HepG2 (cell line): Measurements from ENCODE around the gene OTOG. TPM values are rescaled to one million over a fixed set of nuclear protein-coding genes. Genes with fewer than 3 reads are reported as not detected.

ENCODE experiments used
- HOXA7 ChIP-seq: sonication (generic); formaldehyde crosslinking; IDR thresholded peaks from 2 replicates; pipeline ENCODE4 v1.8.1; 2022; ENCODE audit warnings: mild to moderate bottlenecking, missing genetic modification reagents, moderate library complexity
- KDM2A ChIP-seq: sonication (generic); formaldehyde crosslinking; IDR thresholded peaks from 2 replicates; pipeline ENCODE4 v1.4.0; 2020; ENCODE audit warnings: low read depth, missing genetic modification reagents, borderline replicate concordance
- RFX1 ChIP-seq: fragments of 450-650 bp; IDR thresholded peaks from 2 replicates; pipeline ENCODE4 v1.6.1; 2017
- SIN3B ChIP-seq: fragments of 150-350 bp; IDR thresholded peaks from 2 replicates; pipeline ENCODE4 v1.6.1; 2014; ENCODE audit warnings: low read length
- TBL1XR1 ChIP-seq: fragments of 150-350 bp; IDR thresholded peaks from 2 replicates; pipeline ENCODE4 v1.6.1; 2014; ENCODE audit warnings: borderline replicate concordance, low read length; ENCODE audit not compliant: partially characterized antibody
- TGIF2 ChIP-seq: IDR thresholded peaks from 2 replicates; pipeline ENCODE4 v1.6.1; 2016; ENCODE audit warnings: control low read depth, missing compliant biosample characterization
- ZNF3 ChIP-seq: IDR thresholded peaks from 2 replicates; pipeline ENCODE4 v1.7.0; 2017; ENCODE audit warnings: inconsistent platforms
- ZNF367 ChIP-seq: sonication (generic); formaldehyde crosslinking; IDR thresholded peaks from 2 replicates; pipeline ENCODE4 v1.4.0; 2020; ENCODE audit warnings: missing genetic modification reagents, borderline replicate concordance
- ZNF577 ChIP-seq: sonication (generic); formaldehyde crosslinking; IDR thresholded peaks from 2 replicates; pipeline ENCODE4 v1.4.0; 2020; ENCODE audit warnings: mild to moderate bottlenecking, low read depth, missing genetic modification reagents, borderline replicate concordance
- ZNF713 ChIP-seq: sonication (generic); formaldehyde crosslinking; IDR thresholded peaks from 2 replicates; pipeline ENCODE4 v1.4.0; 2020; ENCODE audit warnings: mild to moderate bottlenecking, missing genetic modification reagents
- ZNF777 ChIP-seq: sonication (generic); formaldehyde crosslinking; IDR thresholded peaks from 2 replicates; pipeline ENCODE4 v1.4.0; 2020; ENCODE audit warnings: missing genetic modification reagents
- ZNF781 ChIP-seq: sonication (generic); formaldehyde crosslinking; IDR thresholded peaks from 2 replicates; pipeline ENCODE4 v1.5.1; 2020; ENCODE audit warnings: borderline replicate concordance, mild to moderate bottlenecking, missing genetic modification reagents; ENCODE audit errors: not compliant biosample characterization
- polyA plus RNA-seq, 8 experiments: library from polyadenylated mRNA; depleted of rRNA in 3 of 8; stranded (reverse) in 7 of 8; unstranded in 1 of 8; fragments of >200 nt; fragmentation: Illumina TruSeq in 4 of 8; extraction: Trizol in 4 of 8; gene quantifications; 2 replicates each; pipeline versions ENCODE4 v1.2.1 to v1.2.3, GENCODE V29; 2011 to 2016; ENCODE audit warnings: low read depth in 4 of 8, missing spikeins in 1 of 8, mixed read lengths in 1 of 8; ENCODE audit not compliant: insufficient read depth in 1 of 8
- total RNA-seq, 5 experiments: library from RNA; depleted of rRNA; stranded (reverse); fragments of >200 nt; fragmentation: Illumina TruSeq; extraction: Trizol; gene quantifications; 2 replicates each; pipeline ENCODE4 v1.2.3, GENCODE V29; 2016; ENCODE audit warnings: low read depth in 1 of 5
- TF ChIP-seq, protein P1 (sequence below): sonication (generic); formaldehyde crosslinking; IDR thresholded peaks from 2 replicates; pipeline ENCODE4 v1.4.0; 2020; ENCODE audit warnings: missing genetic modification reagents

The OTOG gene
- total and polyA plus RNA-seq, 2 of the 13 experiments (the other 11 are each of a cell fraction or from before 2014, with no cell fraction given), result not detected

DNA sequence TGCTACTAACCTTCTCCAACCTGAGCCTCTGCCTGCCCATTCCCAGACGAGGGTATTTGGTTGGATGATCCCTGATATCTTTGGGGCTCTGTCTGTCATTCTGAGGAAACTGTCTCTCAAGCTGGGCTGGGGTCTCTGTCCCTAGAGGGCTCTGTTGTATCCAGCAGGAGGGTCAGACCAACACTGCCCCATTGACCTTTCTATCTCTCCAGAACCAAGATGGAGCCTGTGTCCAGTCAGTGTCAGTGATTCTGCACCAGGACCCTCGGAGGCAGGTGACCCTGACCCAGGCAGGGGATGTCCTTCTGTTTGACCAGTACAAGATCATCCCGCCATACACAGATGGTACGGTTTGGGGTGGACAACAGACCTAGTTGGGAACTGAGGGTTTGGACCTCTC is 21.9 kb downstream of the OTOG start (continued):
- TF ChIP-seq, protein P1, sequence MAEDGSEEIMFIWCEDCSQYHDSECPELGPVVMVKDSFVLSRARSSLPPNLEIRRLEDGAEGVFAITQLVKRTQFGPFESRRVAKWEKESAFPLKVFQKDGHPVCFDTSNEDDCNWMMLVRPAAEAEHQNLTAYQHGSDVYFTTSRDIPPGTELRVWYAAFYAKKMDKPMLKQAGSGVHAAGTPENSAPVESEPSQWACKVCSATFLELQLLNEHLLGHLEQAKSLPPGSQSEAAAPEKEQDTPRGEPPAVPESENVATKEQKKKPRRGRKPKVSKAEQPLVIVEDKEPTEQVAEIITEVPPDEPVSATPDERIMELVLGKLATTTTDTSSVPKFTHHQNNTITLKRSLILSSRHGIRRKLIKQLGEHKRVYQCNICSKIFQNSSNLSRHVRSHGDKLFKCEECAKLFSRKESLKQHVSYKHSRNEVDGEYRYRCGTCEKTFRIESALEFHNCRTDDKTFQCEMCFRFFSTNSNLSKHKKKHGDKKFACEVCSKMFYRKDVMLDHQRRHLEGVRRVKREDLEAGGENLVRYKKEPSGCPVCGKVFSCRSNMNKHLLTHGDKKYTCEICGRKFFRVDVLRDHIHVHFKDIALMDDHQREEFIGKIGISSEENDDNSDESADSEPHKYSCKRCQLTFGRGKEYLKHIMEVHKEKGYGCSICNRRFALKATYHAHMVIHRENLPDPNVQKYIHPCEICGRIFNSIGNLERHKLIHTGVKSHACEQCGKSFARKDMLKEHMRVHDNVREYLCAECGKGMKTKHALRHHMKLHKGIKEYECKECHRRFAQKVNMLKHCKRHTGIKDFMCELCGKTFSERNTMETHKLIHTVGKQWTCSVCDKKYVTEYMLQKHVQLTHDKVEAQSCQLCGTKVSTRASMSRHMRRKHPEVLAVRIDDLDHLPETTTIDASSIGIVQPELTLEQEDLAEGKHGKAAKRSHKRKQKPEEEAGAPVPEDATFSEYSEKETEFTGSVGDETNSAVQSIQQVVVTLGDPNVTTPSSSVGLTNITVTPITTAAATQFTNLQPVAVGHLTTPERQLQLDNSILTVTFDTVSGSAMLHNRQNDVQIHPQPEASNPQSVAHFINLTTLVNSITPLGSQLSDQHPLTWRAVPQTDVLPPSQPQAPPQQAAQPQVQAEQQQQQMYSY (CRISPR knock-in tag), result no peak
- TF ChIP-seq ZNF781 (CRISPR knock-in tag), result no peak
- no peak for TF ChIP-seq SIN3B
- TF ChIP-seq KDM2A (CRISPR knock-in tag), result no peak
- no peak for TF ChIP-seq ZNF367 (CRISPR knock-in tag)
- no peak for TF ChIP-seq ZNF3 (CRISPR knock-in tag)
- no peak for TF ChIP-seq ZNF713 (CRISPR knock-in tag)
- no peak for TF ChIP-seq RFX1
- TF ChIP-seq TGIF2, result no peak
- no peak for TF ChIP-seq HOXA7 (CRISPR knock-in tag)
- no peak for TF ChIP-seq ZNF777
- no peak for TF ChIP-seq ZNF577 (CRISPR knock-in tag)
- no peak for TF ChIP-seq TBL1XR1
